Choroid plexus epithelial cell (primary cell): ENCODE results near the gene CCDC120.

Source experiments
- DNase-seq: peaks from one replicate; pipeline ENCODE4 v3.0.0-alpha.2; 2010; ENCODE audit warnings: low read depth
- H3K4me3 ChIP-seq: 2 replicates; pipeline ENCODE4 v1.5.1; 2011; ENCODE audit warnings: low read depth, mild to moderate bottlenecking, control low read depth, low read length, moderate library complexity
- CTCF ChIP-seq: conservative IDR thresholded peaks from 2 replicates; pipeline ENCODE4 v1.5.1; 2011; ENCODE audit warnings: low read depth, mild to moderate bottlenecking, control low read depth, inconsistent platforms, low read length, moderate library complexity

CCDC120 gene

DNA sequence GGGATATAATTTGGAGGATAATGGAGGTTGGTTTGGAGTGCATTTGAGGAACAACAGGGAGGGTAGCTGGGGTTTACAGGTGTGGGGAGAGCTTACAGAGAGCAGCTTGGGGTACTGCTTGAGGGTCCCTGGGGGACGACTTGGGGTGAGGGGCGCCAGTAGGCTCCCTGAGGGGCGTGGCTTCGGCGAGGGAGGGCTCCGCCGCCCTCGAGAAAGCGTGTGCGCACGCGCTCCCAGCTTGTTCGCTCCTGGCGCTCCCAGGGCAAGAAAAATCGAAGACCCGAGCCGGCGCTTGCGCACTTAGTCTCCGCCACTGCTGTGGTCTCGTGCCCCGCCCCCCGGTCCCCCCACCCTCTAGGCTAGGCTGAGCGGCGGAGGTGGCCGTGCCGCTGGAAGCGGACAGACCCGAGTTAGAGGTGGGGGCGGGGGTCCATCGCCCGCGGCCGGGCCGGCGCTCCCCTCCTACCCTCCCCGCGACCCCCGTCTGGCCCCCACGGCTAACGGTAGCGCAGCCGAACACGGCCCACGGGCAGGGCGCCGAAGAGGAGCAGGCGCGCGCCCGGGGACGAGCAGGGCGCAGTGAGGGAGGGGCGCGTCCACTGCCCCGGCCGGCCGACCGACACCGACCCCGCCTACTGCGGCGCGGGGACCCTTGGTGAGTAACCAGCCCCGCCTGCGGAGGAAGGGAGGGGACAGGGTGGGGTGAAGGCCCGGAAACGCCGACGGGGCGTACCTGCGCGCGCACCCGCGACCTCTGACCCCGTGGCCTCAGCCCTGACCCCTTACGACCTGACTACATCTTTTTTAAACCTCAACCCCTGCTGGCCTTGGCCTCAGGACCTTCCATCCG is 5.4 kb upstream of the CCDC120 start:
- DNase-seq = peak; percentile 55
- TF ChIP-seq CTCF = no peak
- peak overlapping the region; percentile 65 for H3K4me3 ChIP-seq

DNA sequence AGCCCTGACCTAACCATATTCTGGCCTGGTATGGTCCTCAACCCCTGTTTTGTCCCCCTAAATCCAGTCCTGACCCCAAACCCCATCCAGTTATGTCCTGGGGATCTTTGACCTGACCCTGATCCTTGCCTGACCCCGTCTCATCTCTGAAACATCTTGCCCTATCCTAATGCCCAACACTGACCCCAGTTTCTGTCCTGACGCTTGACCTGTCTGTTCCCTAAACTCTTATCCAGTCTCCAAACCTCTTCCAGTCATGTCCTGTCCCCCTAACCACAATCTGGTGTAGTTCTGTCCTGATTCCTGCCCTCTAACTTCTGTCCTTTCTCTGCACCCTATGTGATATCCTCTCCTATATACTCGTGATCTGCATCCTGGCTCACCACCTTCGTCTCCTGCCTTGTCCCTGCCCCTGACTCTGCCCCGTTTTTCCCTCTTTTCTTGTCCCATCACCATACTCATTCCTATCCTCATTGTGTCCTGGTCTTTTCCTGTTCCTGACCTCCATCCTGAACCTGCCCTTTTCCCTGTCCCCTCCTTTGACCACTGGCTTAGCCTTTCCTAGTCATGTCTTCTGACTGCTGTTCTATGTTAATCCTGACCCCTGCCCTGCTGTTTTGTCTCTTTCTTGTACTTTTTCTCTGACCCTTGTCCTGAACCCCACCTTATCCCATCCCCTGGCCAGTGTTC is 4.6 kb upstream of the CCDC120 start:
- no peak for TF ChIP-seq CTCF
- DNase-seq = no peak
- peak overlapping the region; percentile 65 for H3K4me3 ChIP-seq

- no peak for TF ChIP-seq CTCF
- no peak overlapping the region for H3K4me3 ChIP-seq
- no peak for DNase-seq
Observed at GRCh38 chrX:49059201-49059600, 402 bp downstream of the CCDC120 start.

DNA sequence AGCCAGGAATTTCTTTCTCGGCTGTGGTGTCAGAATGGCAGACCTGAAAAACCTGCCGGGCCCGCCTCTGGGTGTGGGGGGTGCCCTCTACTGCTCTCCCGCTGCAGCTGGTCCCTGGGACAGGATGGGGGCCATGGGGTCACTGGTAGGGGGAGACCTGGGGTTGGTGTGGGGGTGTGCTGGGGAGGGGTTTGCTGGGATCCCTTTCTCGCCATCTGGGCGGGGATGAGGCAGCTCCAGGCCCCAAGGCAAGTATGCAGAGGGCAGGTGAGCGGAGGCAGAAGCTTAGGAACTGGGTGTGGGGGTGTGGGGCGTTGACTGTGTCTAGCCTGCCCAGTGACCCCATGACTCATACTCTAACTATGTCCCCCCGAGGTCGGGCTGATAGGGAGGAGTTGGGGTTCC is 884 bp downstream of the CCDC120 start:
- TF ChIP-seq CTCF = no peak
- DNase-seq = no peak
- H3K4me3 ChIP-seq = no peak overlapping the region

DNA sequence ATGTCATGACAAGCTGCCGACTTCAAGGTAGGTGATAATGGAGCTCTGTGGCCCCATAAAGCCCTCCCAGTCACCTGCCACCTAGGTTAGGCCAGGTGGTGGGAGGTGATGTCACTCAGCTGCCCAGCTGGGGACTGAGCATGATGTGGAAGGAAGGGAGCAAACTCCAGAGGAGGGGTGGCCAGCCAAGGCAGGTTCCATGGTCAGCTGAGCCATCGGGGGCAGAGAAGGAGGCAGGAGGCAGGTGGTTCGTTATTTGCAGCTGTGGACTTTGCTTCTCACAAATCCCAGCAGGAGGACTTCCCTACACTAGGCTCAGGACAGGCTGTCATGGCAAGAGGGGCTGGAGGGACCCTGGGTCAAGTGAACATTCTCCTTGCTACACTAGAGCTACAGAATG is 2.1 kb downstream of the CCDC120 start:
- H3K4me3 ChIP-seq = no peak overlapping the region
- no peak for TF ChIP-seq CTCF
- no peak for DNase-seq

DNA sequence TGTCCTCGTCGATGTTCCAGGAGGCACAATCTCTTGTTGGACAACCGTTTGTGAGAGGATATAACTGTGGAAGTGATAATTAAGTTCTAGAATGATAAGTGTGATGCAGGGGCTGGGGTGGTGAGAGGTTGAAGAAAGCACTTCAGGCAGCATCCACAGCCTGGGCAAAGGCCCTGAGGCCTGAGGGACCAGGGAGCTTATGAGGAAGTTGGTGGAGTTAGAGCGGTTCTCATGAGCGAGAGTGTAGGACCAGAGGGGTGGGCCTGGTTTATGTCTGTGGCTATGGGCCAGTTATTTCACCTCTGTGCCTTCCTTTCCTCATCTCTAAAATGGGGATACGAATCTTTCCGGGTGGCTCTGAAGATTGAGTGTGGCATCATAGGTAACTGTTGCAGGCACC is 2.7 kb downstream of the CCDC120 start:
- no peak for TF ChIP-seq CTCF
- no peak overlapping the region for H3K4me3 ChIP-seq
- no peak for DNase-seq
